ENCODE results near the gene MFSD6.

DNA sequence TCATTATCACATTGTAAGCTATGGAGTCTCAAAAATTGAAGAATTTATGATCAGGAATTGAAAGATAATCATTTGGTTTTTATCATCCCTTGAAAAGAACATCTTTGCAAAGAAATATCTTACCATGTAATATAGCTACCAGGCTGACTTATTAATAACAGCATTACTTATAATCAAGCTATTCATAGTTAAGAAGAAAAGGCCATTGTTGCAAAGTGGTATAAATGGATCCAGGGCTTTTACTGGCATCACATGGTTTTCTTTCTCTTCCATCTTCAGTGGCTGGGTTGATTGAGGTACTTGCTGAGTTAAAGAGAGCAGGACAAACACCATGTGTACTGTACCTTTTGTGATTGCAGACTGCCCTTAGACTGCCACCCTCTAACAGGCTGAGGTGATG lies 39.6 kb downstream of the MFSD6 start:
- no peak for TF ChIP-seq HOXD13 (CRISPR knock-in tag; IDR thresholded peaks at IDR 0.05; ENCODE audit: borderline replicate concordance)
- TF ChIP-seq, protein P1, sequence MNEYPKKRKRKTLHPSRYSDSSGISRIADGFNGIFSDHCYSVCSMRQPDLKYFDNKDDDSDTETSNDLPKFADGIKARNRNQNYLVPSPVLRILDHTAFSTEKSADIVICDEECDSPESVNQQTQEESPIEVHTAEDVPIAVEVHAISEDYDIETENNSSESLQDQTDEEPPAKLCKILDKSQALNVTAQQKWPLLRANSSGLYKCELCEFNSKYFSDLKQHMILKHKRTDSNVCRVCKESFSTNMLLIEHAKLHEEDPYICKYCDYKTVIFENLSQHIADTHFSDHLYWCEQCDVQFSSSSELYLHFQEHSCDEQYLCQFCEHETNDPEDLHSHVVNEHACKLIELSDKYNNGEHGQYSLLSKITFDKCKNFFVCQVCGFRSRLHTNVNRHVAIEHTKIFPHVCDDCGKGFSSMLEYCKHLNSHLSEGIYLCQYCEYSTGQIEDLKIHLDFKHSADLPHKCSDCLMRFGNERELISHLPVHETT (tag by site-specific recombination; IDR thresholded peaks at IDR 0.05) = no peak
- no peak for TF ChIP-seq ZBTB17 (tag by site-specific recombination; IDR thresholded peaks at IDR 0.05)
- TF ChIP-seq CTCF (tag by site-specific recombination; IDR thresholded peaks at IDR 0.05) = no peak
